Measurements from ENCODE around the gene AADACL3. TPM values are rescaled to one million over a fixed set of nuclear protein-coding genes. Genes with fewer than 3 reads are reported as not detected.

AADACL3 gene
- total RNA-seq, 1 donor from 2014 or later: not detected

GRCh38 chr1:12738934-12739333 is 23.0 kb downstream of the AADACL3 start:
- no peak for TF ChIP-seq CTCF (conservative IDR thresholded peaks at IDR 0.05; ENCODE audit: low read depth, low read length)
- H3K4me3 ChIP-seq (ENCODE audit: low read depth, low read length): no peak overlapping the region
- no peak for DNase-seq (ENCODE audit: low read depth)

- TF ChIP-seq CTCF (conservative IDR thresholded peaks at IDR 0.05; ENCODE audit: low read depth, low read length): no peak
- DNase-seq (ENCODE audit: low read depth): no peak
These were observed 23.7 kb downstream of the AADACL3 start for GRCh38 chr1:12739613-12740012.

GRCh38 chr1:12741946-12742345 is 26.0 kb downstream of the AADACL3 start:
- no peak overlapping the region for H3K4me3 ChIP-seq (ENCODE audit: low read depth, low read length)
- no peak for DNase-seq (ENCODE audit: low read depth)
- no peak for TF ChIP-seq CTCF (conservative IDR thresholded peaks at IDR 0.05; ENCODE audit: low read depth, low read length)

More at GRCh38 chr1:12739613-12740012, 23.7 kb downstream of the AADACL3 start:
- H3K4me3 ChIP-seq (ENCODE audit: low read depth, low read length): no peak overlapping the region

- DNase-seq (ENCODE audit: low read depth): no peak
- TF ChIP-seq CTCF (conservative IDR thresholded peaks at IDR 0.05; ENCODE audit: low read depth, low read length): no peak
- no peak overlapping the region for H3K4me3 ChIP-seq (ENCODE audit: low read depth, low read length)
These were observed 29.4 kb downstream of the AADACL3 start for GRCh38 chr1:12745126-12745991.

- TF ChIP-seq CTCF (conservative IDR thresholded peaks at IDR 0.05; ENCODE audit: low read depth, low read length): no peak
- H3K4me3 ChIP-seq (ENCODE audit: low read depth, low read length): no peak within 1 kb of the TSS
- DNase-seq (ENCODE audit: low read depth): no peak
These were observed 30.0 kb downstream of the AADACL3 start, which contains the start of gene CFAP107 for GRCh38 chr1:12745992-12746323. TSS of gene CFAP107 (plus strand) at chr1:12746200. CDS start at chr1:12746431, 231 bp downstream.

GRCh38 chr1:12748778-12749355 is 33.0 kb downstream of the AADACL3 start:
- no peak for DNase-seq (ENCODE audit: low read depth)
- no peak overlapping the region for H3K4me3 ChIP-seq (ENCODE audit: low read depth, low read length)
- TF ChIP-seq CTCF (conservative IDR thresholded peaks at IDR 0.05; ENCODE audit: low read depth, low read length): no peak
